Neuronal stem cell (in vitro differentiated cells): ENCODE data around the gene GMDS.
A peak's percentile ranks its signal among the peaks of the same experiment; 100 is the strongest.

Experiments
- DNase-seq: peaks from one replicate; pipeline ENCODE4 v3.0.0-alpha.2; 2013; ENCODE audit warnings: low spot score
- H2AFZ ChIP-seq: one replicate; pipeline ENCODE4 v1.6.1; 2013; ENCODE audit warnings: mild to moderate bottlenecking, low read length, inconsistent platforms
- H2AK5ac ChIP-seq: 2 replicates; pipeline ENCODE4 v1.6.1; 2013; ENCODE audit warnings: low read depth, mild to moderate bottlenecking, inconsistent platforms, low read length, moderate library complexity, mixed read lengths
- H2BK120ac ChIP-seq: 2 replicates; pipeline ENCODE4 v1.6.1; 2013; ENCODE audit warnings: low read depth, mild to moderate bottlenecking, inconsistent platforms, low read length, moderate library complexity, mixed read lengths
- H2BK12ac ChIP-seq: one replicate; pipeline ENCODE4 v1.6.1; 2013; ENCODE audit warnings: low read length, inconsistent platforms
- H2BK15ac ChIP-seq: 2 replicates; pipeline ENCODE4 v1.6.1; 2013; ENCODE audit warnings: mild to moderate bottlenecking, low read length, inconsistent platforms, mixed read lengths
- H2BK5ac ChIP-seq: one replicate; pipeline ENCODE4 v1.6.1; 2013; ENCODE audit warnings: inconsistent platforms, mild to moderate bottlenecking, low read length, moderate library complexity
- H3K14ac ChIP-seq: one replicate; pipeline ENCODE4 v1.6.1; 2013; ENCODE audit warnings: low read length, inconsistent platforms
- H3K18ac ChIP-seq: 2 replicates; pipeline ENCODE4 v1.6.1; 2013; ENCODE audit warnings: low read length, inconsistent platforms
- H3K23ac ChIP-seq: 2 replicates; pipeline ENCODE4 v1.6.1; 2013; ENCODE audit warnings: low read depth, mild to moderate bottlenecking, mixed read lengths, low read length, inconsistent platforms; ENCODE audit not compliant: poor library complexity
- H3K27ac ChIP-seq: replicated peaks from 3 replicates; pipeline ENCODE4 v1.5.1; 2013; ENCODE audit warnings: low read length, inconsistent platforms
- H3K27me3 ChIP-seq, 3 experiments: 2 replicates each; pipeline ENCODE4 v1.6.1; 2013; ENCODE audit warnings: low read length in 3 of 3, mild to moderate bottlenecking in 2 of 3, inconsistent platforms in 1 of 3, low read depth in 1 of 3, mixed read lengths in 1 of 3, moderate library complexity in 1 of 3; ENCODE audit not compliant: control insufficient read depth in 3 of 3, insufficient read depth in 3 of 3
- H3K36me3 ChIP-seq, 2 donors: replicated peaks in 1 of 2; 2 replicates each; pipeline ENCODE4 v1.6.1; 2013; ENCODE audit warnings: low read length in 2 of 2; ENCODE audit not compliant: control insufficient read depth in 2 of 2, insufficient read depth in 2 of 2
- H3K4ac ChIP-seq: 2 replicates; pipeline ENCODE4 v1.6.1; 2013; ENCODE audit warnings: inconsistent platforms, mild to moderate bottlenecking, low read length, moderate library complexity
- H3K4me1 ChIP-seq, 2 donors: 1 replicate in 1 of 2; 2 replicates in 1 of 2; pipeline ENCODE4 v1.6.1; 2013; ENCODE audit warnings: low read length in 2 of 2, low read depth in 1 of 2; ENCODE audit not compliant: control insufficient read depth in 2 of 2, insufficient read depth in 1 of 2
- H3K4me2 ChIP-seq: one replicate; pipeline ENCODE4 v1.6.1; 2013; ENCODE audit warnings: mild to moderate bottlenecking, low read length, inconsistent platforms; ENCODE audit not compliant: insufficient read depth, poor library complexity, severe bottlenecking
- H3K4me3 ChIP-seq, 2 donors: 2 replicates each; pipeline ENCODE4 v1.5.1; 2013; ENCODE audit warnings: low read length in 2 of 2, mild to moderate bottlenecking in 2 of 2, inconsistent platforms in 1 of 2, moderate library complexity in 1 of 2
- H3K79me1 ChIP-seq: one replicate; pipeline ENCODE4 v1.6.1; 2013; ENCODE audit warnings: low read depth, mild to moderate bottlenecking, inconsistent platforms, low read length, moderate library complexity
- H3K9ac ChIP-seq: one replicate; pipeline ENCODE4 v1.6.1; 2013; ENCODE audit warnings: mild to moderate bottlenecking, low read depth, low read length, inconsistent platforms; ENCODE audit not compliant: poor library complexity
- H3K9me3 ChIP-seq, 2 donors: replicated peaks in 1 of 2; 2 replicates each; pipeline versions ENCODE3 to v1.6.1; 2013; ENCODE audit warnings: low read length in 2 of 2, mild to moderate bottlenecking in 2 of 2, inconsistent platforms in 1 of 2, low read depth in 1 of 2, mixed read lengths in 1 of 2, moderate library complexity in 1 of 2; ENCODE audit not compliant: control insufficient read depth in 2 of 2, insufficient read depth in 1 of 2
- H4K8ac ChIP-seq: one replicate; pipeline ENCODE4 v1.6.1; 2013; ENCODE audit warnings: low read depth, mild to moderate bottlenecking, inconsistent platforms, low read length, moderate library complexity
- H4K91ac ChIP-seq: one replicate; pipeline ENCODE4 v1.6.1; 2013; ENCODE audit warnings: low read length, low read depth, mild to moderate bottlenecking, inconsistent platforms; ENCODE audit not compliant: poor library complexity
- WGBS, 2 donors: extraction: QIAGEN DNeasy Blood & Tissue Kit; methylation state at CpG; one replicate each; pipeline ENCODE4 v1.1.7; 2013; ENCODE audit warnings: missing lambda C conversion rate in 2 of 2, mixed read lengths in 1 of 2; ENCODE audit not compliant: insufficient read length in 2 of 2, insufficient replicate concordance in 1 of 2; ENCODE audit errors: extremely low coverage in 2 of 2; 5-methylcytosine and 5-hydroxymethylcytosine counted together

Gene GMDS

DNA sequence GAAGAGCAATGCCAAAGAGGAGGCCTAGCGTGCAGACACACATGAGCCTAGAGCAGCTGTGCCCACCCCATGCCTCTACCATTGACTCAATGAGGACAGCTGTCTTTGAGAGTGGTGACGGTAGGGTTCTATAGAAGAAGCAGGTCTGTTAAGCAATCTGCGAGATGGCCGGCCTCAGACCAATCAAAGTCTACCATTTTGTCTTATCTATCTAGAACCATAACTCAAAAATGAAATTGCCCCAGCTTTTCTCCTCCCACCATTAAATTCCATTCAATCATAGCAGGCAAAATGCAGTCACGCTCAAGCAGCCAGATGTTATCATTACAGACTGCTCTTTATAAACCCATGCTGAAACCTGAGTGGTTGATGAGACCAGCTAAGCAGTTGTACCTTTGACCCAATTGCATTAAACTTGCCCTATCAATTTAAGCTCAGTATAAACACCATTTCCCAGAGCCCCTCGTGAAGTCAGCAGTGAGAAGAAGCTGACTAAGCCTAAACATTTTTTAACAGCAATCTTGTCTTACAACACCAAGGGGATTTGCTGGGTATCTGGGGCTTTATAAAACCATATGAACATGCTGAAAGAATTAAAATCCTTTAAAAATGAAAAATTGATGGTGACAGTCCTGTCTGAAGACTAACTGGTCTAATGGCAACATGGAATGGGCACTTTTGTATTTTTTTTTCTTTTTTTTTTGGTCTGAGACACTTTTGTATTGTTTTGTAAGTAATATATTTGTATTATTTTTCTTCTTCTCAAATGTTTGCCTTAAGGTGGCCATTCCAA lies 578.2 kb downstream of the GMDS start:
- Histone ChIP-seq H3K27me3 (no peaks in the 10 kb centered on the region), H2BK5ac (no peak overlapping the region), H2AK5ac (no peak overlapping the region), H3K4me3 (no peak overlapping the region), H2BK15ac (no peak overlapping the region), H3K23ac (no peak overlapping the region), H4K91ac (no peak overlapping the region), H3K4me2 (no peak overlapping the region), H3K18ac (no peak overlapping the region), H3K9ac (no peak overlapping the region), H2BK12ac (no peak overlapping the region), H3K79me1 (no peaks in the 10 kb centered on the region), H3K14ac (no peak overlapping the region), H2BK120ac (no peak overlapping the region), H2AFZ (no peak overlapping the region), H3K4ac (no peak overlapping the region), H3K9me3 (no peaks in the 10 kb centered on the region), H3K4me1 (peaks cover 13 to 14% of the 10 kb centered on the region in 2 donors), H3K36me3 (no peaks in the 10 kb centered on the region), H3K27ac (no peak overlapping the region), H4K8ac (no peak overlapping the region)
- WGBS, 2 donors = no CpG with 5 or more reads among the region's 6 CpGs
- DNase-seq = no peak

- Histone ChIP-seq H3K79me1 (no peaks in the 10 kb centered on the region), H2BK12ac (no peak overlapping the region), H2AK5ac (no peak overlapping the region), H3K4ac (no peak overlapping the region), H3K9me3 (no peaks in the 10 kb centered on the region), H3K9ac (no peak overlapping the region), H3K18ac (no peak overlapping the region), H3K4me1 (peaks cover 3 to 7% of the 10 kb centered on the region in 2 donors), H3K4me3 (no peak overlapping the region), H4K8ac (no peak overlapping the region), H3K14ac (no peak overlapping the region), H2BK15ac (no peak overlapping the region), H3K23ac (no peak overlapping the region), H2BK5ac (no peak overlapping the region), H3K27me3 (no peaks in the 10 kb centered on the region), H3K27ac (no peak overlapping the region), H4K91ac (no peak overlapping the region), H2AFZ (no peak overlapping the region), H3K36me3 (no peaks in the 10 kb centered on the region), H2BK120ac (no peak overlapping the region), H3K4me2 (no peak overlapping the region)
- no CpG with 5 or more reads among the region's 2 CpGs for WGBS, 2 donors
- no peak for DNase-seq
These were observed 580.2 kb downstream of the GMDS start for GRCh38 chr6:1665214-1665613.

- Histone ChIP-seq H2AK5ac (no peak overlapping the region), H2BK15ac (no peak overlapping the region), H3K9ac (no peak overlapping the region), H2BK12ac (no peak overlapping the region), H3K4me2 (no peak overlapping the region), H3K23ac (no peak overlapping the region), H3K14ac (no peak overlapping the region), H2AFZ (peak overlapping the region; percentile 30), H3K4me1 (peaks cover 0 to 5% of the 10 kb centered on the region in 2 donors), H3K4me3 (no peak overlapping the region), H3K36me3 (no peaks in the 10 kb centered on the region), H3K4ac (no peak overlapping the region), H2BK120ac (no peak overlapping the region), H2BK5ac (no peak overlapping the region), H3K9me3 (no peaks in the 10 kb centered on the region), H3K27me3 (no peaks in the 10 kb centered on the region), H4K91ac (no peak overlapping the region), H3K27ac (no peak overlapping the region), H3K18ac (no peak overlapping the region), H4K8ac (no peak overlapping the region), H3K79me1 (no peaks in the 10 kb centered on the region)
- no peak for DNase-seq
- WGBS, 2 donors = no CpG with 5 or more reads among the region's 6 CpGs
These were observed 581.1 kb downstream of the GMDS start for GRCh38 chr6:1664329-1664728.

DNA sequence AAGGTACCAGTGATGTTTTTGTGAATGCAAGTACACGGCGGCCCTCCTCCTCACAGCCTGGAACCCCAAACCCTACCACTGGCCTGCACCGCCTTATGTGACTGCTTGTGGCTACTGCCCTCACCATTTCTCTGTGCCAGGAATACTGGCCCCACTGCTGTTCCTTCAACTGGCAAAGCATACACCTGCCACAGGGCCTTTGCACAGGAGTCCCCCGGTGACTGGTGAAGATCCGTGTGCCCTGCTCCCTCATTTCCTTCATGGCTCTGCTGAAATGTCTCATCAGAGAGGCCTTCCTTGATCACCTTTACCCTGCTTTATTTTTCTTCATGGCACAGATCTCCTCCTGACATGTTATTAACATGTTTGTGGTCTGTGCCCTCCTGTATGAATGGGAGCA lies 581.9 kb downstream of the GMDS start:
- H3K9me3 ChIP-seq = no peaks in the 10 kb centered on the region
- H2BK120ac ChIP-seq = no peak overlapping the region
- H3K4ac ChIP-seq = no peak overlapping the region
- no peak overlapping the region for H3K23ac ChIP-seq
- no peak overlapping the region for H2AK5ac ChIP-seq
- H3K4me1 ChIP-seq = peaks cover 0 to 5% of the 10 kb centered on the region in 2 donors
- no peak overlapping the region for H2BK15ac ChIP-seq
- no peak overlapping the region for H2BK5ac ChIP-seq
- no peaks in the 10 kb centered on the region for H3K27me3 ChIP-seq
- H3K9ac ChIP-seq = no peak overlapping the region
- H4K8ac ChIP-seq = no peak overlapping the region
- H3K79me1 ChIP-seq = no peaks in the 10 kb centered on the region
- H4K91ac ChIP-seq = no peak overlapping the region
- no peaks in the 10 kb centered on the region for H3K36me3 ChIP-seq
- H2BK12ac ChIP-seq = no peak overlapping the region
- H3K27ac ChIP-seq = no peak overlapping the region
- no peak for DNase-seq
- no peak overlapping the region for H3K14ac ChIP-seq
- no CpG with 5 or more reads among the region's 5 CpGs for WGBS, 2 donors
- no peak overlapping the region for H3K18ac ChIP-seq
- no peak overlapping the region for H3K4me2 ChIP-seq
- H3K4me3 ChIP-seq = no peak overlapping the region
- H2AFZ ChIP-seq = no peak overlapping the region
